HepG2 (cell line): ENCODE data around the gene DLL4. TPM values are rescaled to one million over a fixed set of nuclear protein-coding genes. Genes with fewer than 3 reads are reported as not detected.

Experiments used
- HDAC2 ChIP-seq: sonication (generic); formaldehyde crosslinking; IDR thresholded peaks from 2 replicates; pipeline ENCODE4 v1.4.0; 2020; ENCODE audit warnings: missing genetic modification reagents
- MEIS2 ChIP-seq: sonication (generic); formaldehyde crosslinking; IDR thresholded peaks from 2 replicates; pipeline ENCODE4 v1.9.0; 2021; ENCODE audit warnings: mild to moderate bottlenecking, missing genetic modification reagents
- NFKB2 ChIP-seq: sonication (generic); formaldehyde crosslinking; IDR thresholded peaks from 2 replicates; pipeline ENCODE4 v1.4.0; 2020; ENCODE audit warnings: missing genetic modification reagents, borderline replicate concordance
- SNAPC4 ChIP-seq: sonication (generic); formaldehyde crosslinking; IDR thresholded peaks from 2 replicates; pipeline ENCODE4 v1.4.0; 2020; ENCODE audit warnings: mild to moderate bottlenecking, missing genetic modification reagents
- ZBTB4 ChIP-seq: sonication (generic); formaldehyde crosslinking; IDR thresholded peaks from 2 replicates; pipeline ENCODE4 v1.4.0; 2020; ENCODE audit warnings: missing genetic modification reagents, mild to moderate bottlenecking, borderline replicate concordance
- ZNF207 ChIP-seq: fragments of 450-650 bp; IDR thresholded peaks from 2 replicates; pipeline ENCODE4 v1.6.1; 2016; ENCODE audit warnings: antibody characterized with exemption, borderline replicate concordance
- polyA plus RNA-seq, 8 experiments: library from polyadenylated mRNA; depleted of rRNA in 3 of 8; stranded (reverse) in 7 of 8; unstranded in 1 of 8; fragments of >200 nt; fragmentation: Illumina TruSeq in 4 of 8; extraction: Trizol in 4 of 8; gene quantifications; 2 replicates each; pipeline versions ENCODE4 v1.2.1 to v1.2.3, GENCODE V29; 2011 to 2016; ENCODE audit warnings: low read depth in 4 of 8, missing spikeins in 1 of 8, mixed read lengths in 1 of 8; ENCODE audit not compliant: insufficient read depth in 1 of 8
- total RNA-seq, 5 experiments: library from RNA; depleted of rRNA; stranded (reverse); fragments of >200 nt; fragmentation: Illumina TruSeq; extraction: Trizol; gene quantifications; 2 replicates each; pipeline ENCODE4 v1.2.3, GENCODE V29; 2016; ENCODE audit warnings: low read depth in 1 of 5
- TF ChIP-seq, protein P1 (sequence below): sonication (generic); formaldehyde crosslinking; IDR thresholded peaks from 2 replicates; pipeline ENCODE4 v1.5.0; 2020; ENCODE audit warnings: mild to moderate bottlenecking, missing genetic modification reagents, borderline replicate concordance
- TF ChIP-seq, protein P2 (sequence below): IDR thresholded peaks from 2 replicates; pipeline ENCODE4 v1.6.1; 2016; ENCODE audit warnings: missing compliant biosample characterization, missing genetic modification reagents, borderline replicate concordance
- TF ChIP-seq, protein P3 (sequence below): sonication (generic); formaldehyde crosslinking; IDR thresholded peaks from 2 replicates; pipeline ENCODE4 v1.5.0; 2020; ENCODE audit warnings: mild to moderate bottlenecking, missing genetic modification reagents

Gene DLL4
- total and polyA plus RNA-seq, 2 of the 13 experiments (the other 11 are each of a cell fraction or from before 2014, with no cell fraction given): 0.20 to 0.25 TPM

GRCh38 chr15:40928821-40929659 lies at the start of gene DLL4 (continued):
- TF ChIP-seq ZBTB4 (CRISPR knock-in tag) (no peak), MEIS2 (CRISPR knock-in tag) (no peak), SNAPC4 (no peak), ZNF207 (no peak), HDAC2 (CRISPR knock-in tag) (0 out of 2 replicates have a peak, but pooled peaks have one; percentile 10), NFKB2 (peak; percentile 7; the same call in 1 of the 2 replicates)
- TF ChIP-seq, protein P1, sequence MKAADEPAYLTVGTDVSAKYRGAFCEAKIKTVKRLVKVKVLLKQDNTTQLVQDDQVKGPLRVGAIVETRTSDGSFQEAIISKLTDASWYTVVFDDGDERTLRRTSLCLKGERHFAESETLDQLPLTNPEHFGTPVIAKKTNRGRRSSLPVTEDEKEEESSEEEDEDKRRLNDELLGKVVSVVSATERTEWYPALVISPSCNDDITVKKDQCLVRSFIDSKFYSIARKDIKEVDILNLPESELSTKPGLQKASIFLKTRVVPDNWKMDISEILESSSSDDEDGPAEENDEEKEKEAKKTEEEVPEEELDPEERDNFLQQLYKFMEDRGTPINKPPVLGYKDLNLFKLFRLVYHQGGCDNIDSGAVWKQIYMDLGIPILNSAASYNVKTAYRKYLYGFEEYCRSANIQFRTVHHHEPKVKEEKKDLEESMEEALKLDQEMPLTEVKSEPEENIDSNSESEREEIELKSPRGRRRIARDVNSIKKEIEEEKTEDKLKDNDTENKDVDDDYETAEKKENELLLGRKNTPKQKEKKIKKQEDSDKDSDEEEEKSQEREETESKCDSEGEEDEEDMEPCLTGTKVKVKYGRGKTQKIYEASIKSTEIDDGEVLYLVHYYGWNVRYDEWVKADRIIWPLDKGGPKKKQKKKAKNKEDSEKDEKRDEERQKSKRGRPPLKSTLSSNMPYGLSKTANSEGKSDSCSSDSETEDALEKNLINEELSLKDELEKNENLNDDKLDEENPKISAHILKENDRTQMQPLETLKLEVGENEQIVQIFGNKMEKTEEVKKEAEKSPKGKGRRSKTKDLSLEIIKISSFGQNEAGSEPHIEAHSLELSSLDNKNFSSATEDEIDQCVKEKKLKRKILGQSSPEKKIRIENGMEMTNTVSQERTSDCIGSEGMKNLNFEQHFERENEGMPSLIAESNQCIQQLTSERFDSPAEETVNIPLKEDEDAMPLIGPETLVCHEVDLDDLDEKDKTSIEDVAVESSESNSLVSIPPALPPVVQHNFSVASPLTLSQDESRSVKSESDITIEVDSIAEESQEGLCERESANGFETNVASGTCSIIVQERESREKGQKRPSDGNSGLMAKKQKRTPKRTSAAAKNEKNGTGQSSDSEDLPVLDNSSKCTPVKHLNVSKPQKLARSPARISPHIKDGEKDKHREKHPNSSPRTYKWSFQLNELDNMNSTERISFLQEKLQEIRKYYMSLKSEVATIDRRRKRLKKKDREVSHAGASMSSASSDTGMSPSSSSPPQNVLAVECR (CRISPR knock-in tag): peak; percentile 26; the same call in 1 of the 2 replicates
- TF ChIP-seq, protein P2, sequence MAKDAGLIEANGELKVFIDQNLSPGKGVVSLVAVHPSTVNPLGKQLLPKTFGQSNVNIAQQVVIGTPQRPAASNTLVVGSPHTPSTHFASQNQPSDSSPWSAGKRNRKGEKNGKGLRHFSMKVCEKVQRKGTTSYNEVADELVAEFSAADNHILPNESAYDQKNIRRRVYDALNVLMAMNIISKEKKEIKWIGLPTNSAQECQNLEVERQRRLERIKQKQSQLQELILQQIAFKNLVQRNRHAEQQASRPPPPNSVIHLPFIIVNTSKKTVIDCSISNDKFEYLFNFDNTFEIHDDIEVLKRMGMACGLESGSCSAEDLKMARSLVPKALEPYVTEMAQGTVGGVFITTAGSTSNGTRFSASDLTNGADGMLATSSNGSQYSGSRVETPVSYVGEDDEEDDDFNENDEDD (CRISPR knock-in tag): peak; percentile 14; the same call in 1 of the 2 replicates
- TF ChIP-seq, protein P3, sequence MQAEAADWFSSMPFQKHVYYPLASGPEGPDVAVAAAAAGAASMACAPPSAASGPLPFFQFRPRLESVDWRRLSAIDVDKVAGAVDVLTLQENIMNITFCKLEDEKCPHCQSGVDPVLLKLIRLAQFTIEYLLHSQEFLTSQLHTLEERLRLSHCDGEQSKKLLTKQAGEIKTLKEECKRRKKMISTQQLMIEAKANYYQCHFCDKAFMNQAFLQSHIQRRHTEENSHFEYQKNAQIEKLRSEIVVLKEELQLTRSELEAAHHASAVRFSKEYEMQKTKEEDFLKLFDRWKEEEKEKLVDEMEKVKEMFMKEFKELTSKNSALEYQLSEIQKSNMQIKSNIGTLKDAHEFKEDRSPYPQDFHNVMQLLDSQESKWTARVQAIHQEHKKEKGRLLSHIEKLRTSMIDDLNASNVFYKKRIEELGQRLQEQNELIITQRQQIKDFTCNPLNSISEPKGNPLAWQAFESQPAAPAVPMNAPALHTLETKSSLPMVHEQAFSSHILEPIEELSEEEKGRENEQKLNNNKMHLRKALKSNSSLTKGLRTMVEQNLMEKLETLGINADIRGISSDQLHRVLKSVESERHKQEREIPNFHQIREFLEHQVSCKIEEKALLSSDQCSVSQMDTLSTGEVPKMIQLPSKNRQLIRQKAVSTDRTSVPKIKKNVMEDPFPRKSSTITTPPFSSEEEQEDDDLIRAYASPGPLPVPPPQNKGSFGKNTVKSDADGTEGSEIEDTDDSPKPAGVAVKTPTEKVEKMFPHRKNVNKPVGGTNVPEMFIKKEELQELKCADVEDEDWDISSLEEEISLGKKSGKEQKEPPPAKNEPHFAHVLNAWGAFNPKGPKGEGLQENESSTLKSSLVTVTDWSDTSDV: 0 out of 2 replicates have a peak, but pooled peaks have one; percentile 63
